SH-SY5Y (cell line): Measurements from ENCODE around the gene ATP5MK.

ENCODE experiments used
- GATA2 ChIP-seq: IDR thresholded peaks from 2 replicates; pipeline ENCODE4 v1.6.1; 2011; ENCODE audit warnings: mild to moderate bottlenecking, low read depth, low read length
- GATA3 ChIP-seq: IDR thresholded peaks from 2 replicates; pipeline ENCODE4 v1.6.1; 2011; ENCODE audit warnings: low read depth, mild to moderate bottlenecking, low read length, moderate library complexity

DNA sequence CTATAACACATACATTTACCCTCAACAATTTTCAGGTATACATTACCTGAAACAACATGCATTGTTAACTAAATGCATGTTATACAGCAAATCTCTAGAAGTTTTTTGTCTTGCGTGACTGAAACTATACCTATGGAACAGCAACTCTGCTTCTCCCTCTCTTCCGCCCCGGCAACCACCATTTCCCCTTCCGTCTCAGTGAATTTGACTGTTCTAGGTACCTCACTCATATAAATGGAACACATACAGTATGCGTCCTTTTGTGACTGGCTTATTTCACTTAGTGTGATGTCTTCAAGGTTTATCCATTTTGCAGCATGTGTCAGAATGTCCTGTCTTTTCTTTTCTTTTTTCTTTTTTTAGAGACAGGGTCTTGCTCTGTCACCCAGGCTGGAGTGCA lies 33.4 kb upstream of the ATP5MK start:
- TF ChIP-seq GATA2 = no peak
- no peak for TF ChIP-seq GATA3
